Muscle of back (tissue), 11 donors: ENCODE measurements around the gene FGD2. TPM values are rescaled to one million over a fixed set of nuclear protein-coding genes. Genes with fewer than 3 reads are reported as not detected.

Source experiments
- DNase-seq, 3 donors: peaks; one replicate each; pipeline versions ENCODE4 v3.0.0 to v3.0.0-alpha.2; 2013
- polyA plus RNA-seq, 10 donors: library from polyadenylated mRNA; unstranded; fragments of 120-200 nt; gene quantifications; one replicate each; pipeline ENCODE4 v1.2.1, GENCODE V29; 2013; ENCODE audit not compliant: insufficient read length in 10 of 10

FGD2 gene
- polyA plus RNA-seq, 10 donors, result 2.0 to 6.3 (median 3.4) TPM

DNA sequence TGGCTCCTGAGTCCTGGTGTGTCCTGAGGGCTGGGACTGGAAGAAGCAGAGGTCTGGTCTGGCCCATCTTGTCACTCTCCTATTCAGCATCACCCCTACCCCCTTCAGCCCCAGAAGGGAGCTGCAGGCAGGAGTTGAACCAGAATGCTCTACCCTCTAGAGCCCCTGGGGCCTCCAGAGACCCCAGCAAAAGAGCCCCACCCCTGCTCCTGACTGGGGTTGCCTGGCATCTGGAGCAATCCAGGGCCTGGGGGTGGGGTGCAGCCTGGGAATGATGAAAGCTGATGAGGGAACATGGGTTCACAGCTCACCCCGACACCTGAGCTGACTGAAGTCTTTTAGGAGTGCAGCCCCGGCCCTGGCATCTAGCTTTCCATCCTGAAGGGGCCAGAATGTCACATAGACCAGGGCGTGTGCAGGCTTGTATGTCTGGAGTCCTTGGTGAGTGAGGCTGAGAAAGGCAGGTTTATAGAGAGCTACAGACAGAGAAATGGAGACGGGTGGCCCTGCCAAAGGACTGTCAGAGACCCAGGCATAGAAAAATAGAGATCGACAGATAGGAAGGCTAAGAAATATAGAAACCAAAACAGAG is 12.2 kb downstream of the FGD2 start:
- DNase-seq, result no peak

DNA sequence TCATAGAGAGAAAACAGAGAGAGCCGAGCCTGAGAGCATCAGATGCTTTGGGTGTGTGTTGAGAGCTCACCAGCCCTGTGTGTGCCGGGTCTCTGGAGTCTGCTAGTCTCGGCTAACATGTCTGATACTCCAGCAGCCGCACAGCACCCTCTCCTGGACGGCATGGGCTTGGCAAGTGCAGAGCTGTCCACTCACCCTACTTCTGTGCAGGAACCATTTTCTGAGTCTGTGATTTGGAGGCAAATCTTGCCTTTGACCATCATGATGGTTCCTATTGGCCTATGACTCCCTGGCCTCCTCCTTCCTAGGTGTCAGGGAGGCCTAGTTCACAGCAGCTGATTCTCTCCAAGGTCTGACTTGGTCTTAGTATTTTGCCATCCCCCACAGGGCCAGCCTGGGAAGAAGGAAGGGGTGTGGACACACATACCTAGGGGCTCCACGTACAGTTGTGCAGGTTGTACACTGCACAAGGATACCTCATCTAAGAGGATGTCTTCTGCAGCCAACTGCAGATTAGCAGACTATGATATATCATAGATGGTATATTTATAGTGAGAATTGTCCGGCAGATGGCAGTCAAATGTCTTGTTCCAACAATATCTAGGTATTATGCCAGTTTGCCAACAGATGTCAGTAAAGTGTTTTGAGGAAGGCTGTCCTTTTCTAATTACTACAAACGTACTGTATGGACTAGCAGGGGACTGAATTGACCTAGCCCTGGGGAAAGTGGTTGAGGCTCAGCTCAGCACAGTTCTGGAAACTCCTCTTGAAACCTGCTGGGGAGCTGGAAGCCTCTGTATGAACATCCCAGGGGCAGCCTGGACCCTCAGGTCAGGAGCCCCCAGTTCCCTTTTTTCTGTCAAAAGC is 13.0 kb downstream of the FGD2 start:
- peak; percentile 80 to 94 (median 88) for DNase-seq

DNA sequence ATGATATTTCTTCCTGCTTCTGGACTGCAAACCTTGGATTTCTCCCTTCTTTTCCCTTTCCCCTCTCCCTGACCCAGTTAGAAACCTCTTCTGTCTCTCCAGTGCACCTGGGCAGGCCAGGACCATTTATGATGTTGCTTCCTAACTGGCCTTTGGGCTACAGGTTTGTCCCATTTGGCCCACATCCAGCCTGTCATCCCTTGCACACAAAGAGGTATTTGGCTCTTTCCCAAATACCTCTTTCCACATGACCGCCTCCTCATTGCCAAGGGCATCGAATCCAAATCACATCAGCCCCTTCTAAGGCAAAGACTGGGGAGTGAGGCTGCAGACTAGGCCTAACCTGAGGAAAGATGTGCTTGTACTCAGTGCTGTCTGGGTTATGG is 13.6 kb downstream of the FGD2 start:
- DNase-seq, result no peak

DNA sequence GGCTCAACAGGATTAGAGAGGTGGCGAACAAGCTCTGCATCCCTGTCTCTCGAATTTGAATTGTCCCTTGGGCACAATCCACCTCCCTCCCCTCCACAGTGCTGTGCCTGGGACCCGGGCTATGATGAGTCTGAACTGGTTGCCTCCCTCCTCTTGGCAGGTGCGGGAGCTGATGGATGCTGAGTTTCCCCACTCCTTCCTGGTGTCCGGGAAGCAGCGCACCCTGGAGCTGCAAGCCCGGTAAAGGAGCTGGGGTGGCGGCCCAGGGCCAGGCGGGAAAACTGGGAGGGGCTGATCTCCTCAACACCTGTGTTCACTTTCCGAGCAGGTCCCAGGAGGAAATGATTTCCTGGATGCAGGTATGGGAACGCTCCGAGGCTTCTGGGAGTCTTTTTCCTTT is 14.9 kb downstream of the FGD2 start:
- DNase-seq, result no peak

DNA sequence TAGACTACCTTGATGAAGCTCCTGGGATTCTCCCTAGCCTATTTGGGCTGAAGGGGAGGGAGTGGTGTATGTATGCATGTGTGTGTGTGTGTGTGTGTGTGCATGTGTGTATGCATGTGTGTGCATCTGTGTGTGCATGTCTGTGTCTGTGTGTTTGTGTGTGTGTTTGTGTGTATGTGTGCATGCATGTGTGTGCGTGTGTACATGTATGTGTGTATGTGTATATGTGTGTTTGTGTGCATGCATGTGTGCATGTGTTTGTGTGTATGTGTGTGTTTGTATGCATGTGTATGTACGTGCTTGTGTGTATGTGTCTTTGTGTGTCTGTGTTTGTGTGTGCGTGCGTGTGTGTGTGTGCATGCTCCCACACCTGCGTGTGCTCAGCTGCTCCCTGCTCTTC is 15.4 kb downstream of the FGD2 start:
- no peak for DNase-seq

DNA sequence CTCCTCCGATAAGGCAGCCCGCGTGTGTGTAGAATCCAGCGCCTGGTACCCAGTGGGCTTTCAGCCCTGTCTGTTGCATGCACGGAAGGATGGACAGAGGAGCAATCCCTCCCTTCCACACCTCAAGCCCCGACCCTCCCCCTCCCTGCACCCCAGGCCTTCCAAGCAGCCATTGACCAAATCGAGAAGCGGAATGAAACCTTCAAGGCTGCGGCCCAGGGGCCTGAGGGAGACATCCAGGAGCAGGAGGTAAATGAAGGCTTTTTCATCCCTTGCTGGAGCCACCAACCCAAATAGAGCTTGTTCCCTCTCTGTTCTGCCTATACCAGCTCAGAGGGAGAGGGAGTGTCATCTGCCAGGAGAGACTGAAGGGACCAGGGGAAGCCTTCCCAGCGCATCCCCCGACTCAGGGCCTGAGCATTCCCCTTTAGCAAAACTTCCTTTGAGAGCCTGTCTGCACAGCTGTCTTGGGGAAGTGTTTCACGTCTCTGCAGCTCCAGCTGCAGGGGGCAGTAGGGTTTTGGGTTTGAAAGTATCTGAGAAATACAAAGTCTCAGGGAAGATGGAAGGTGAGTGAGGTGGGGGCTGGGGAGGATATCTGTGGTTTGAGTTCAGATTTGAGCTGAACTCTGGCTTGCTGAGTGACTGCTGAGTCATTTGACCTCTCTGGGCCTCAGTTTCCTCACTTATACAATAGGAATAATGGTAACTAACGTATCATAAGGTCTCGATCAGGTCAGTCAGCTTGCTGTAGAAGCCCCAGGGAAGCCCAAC is 16.1 kb downstream of the FGD2 start:
- DNase-seq, result peak in 2 of 3 donors; percentile 40 to 62

DNA sequence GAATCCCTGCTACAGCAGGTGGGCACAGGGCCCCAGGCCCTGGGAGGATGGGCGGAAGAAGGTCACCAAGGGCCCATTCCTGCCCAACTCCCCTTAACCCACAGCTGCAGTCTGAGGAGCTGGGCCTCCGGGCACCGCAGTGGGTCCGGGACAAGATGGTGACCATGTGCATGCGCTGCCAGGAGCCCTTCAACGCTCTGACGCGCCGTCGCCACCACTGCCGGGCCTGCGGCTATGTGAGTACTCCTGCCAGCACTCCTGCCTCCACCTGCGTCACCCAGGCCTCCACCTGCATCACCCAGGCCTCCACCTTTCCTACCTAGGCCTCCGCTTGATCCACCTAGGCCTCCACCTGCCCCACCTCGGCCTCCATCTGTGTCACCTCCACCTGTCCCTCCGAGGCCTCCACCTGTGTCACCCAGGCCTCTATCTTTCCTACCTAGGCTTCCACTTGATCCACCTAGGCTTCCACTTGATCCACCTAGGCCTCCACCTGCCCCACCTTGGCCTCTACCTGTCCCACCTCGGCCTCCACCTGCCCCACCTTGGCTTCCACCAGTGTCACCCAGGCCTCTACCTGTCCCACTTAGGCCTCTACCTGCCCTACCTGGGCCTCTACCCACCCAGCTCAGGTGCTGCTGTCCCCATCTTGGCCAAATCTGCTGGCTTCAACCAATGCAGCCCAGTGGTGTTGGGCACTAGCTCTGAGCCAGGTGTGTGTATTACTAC is 16.8 kb downstream of the FGD2 start:
- no peak for DNase-seq

DNA sequence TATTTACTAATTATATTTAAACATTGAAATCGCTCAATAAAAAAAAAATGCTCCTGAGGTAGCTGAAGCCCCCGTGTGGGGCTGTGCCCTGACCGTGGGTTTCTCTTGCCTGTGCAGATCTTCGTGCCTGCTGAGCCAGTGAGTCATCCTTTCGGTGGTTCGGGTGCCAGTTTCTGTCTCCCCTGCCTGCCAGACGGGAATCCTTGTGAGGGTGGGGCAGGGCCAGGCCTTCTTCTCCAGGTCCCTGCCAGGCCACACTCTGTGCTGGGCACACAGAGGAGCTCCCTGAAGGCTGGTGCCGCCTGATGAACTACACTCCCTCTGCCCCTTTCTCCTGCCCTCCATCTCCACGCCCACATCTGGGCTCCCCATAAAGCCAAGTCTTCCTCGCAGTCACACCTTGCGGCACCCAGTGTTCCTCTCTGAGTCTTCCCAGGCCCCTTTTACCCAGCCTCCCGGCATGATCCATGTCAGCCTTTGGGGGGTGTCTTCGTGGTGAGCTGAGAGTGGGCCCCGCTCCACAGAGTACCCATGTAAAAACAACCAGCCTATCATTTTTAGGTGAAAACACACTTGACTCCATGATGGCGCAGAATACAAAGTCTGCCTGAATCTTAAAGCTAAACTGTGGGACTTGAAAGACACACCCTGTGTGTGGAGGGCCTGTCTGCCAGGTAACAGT is 19.3 kb downstream of the FGD2 start:
- DNase-seq, result no peak

DNA sequence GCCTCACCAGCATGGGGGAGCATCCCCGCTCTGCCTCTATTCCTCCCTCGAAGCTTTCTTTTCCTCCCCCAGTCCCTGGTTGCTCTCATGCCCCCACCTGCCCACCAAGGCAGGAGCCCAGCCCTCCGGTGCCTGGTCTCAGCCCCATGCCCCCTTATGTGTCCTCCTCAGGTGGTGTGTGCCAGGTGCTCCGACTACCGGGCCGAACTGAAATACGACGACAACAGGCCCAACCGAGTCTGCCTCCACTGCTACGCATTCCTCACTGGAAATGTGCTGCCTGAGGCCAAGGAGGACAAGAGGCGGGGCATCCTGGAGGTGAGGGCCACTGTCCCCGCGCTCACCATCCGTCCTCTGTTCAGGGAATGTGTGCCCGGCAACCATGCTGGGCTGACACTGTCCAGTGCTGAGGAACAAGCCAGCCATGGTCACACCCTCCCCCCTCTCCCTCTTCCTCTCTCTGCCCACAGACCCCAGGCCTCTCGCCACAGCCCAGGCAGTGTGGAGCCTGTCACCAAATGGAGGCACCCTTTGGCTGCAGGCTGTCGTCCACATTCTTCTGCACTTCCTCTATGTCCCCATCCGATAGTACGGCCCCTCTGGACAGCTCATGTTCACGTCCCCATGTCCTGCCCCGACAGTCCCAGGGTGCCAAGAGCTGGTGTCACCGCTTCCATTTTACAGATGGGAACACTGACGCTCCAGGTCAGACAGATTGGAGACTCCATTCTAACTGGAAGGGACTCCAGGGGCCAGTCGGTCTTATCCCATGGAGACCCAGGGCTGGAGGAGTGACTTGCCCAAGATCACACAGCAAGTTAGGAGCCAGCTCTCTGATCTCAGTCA is 20.4 kb downstream of the FGD2 start:
- DNase-seq, result no peak

DNA sequence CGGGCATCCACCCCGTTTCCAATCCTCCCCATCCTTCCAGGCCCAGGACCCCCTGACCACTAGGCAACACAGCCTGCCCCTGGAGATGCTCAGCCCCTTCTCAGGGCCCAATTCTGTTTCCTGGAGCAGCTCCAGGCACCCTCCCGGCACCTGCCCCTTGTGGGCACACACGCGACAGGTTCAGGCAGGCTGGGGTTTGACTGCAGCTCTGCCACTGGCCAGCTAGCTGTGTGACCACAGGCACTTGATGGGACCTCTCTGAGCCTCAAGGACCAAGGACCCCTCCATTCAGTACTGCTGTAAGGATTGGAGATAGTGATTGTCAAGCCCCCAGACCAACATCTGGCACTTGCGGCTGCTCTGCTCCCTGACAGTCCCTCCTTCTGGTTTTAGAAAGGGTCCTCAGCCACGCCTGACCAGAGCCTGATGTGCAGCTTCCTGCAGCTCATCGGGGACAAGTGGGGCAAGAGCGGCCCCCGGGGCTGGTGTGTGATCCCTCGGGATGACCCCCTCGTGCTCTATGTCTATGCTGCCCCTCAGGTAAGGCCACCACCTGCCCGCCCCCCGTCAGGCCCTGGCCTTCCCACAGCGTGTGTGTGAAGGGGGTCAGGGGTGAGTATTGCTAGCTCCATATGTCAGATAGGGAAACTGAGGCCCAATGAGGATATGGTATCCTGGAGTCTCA is 21.7 kb downstream of the FGD2 start:
- no peak for DNase-seq

DNA sequence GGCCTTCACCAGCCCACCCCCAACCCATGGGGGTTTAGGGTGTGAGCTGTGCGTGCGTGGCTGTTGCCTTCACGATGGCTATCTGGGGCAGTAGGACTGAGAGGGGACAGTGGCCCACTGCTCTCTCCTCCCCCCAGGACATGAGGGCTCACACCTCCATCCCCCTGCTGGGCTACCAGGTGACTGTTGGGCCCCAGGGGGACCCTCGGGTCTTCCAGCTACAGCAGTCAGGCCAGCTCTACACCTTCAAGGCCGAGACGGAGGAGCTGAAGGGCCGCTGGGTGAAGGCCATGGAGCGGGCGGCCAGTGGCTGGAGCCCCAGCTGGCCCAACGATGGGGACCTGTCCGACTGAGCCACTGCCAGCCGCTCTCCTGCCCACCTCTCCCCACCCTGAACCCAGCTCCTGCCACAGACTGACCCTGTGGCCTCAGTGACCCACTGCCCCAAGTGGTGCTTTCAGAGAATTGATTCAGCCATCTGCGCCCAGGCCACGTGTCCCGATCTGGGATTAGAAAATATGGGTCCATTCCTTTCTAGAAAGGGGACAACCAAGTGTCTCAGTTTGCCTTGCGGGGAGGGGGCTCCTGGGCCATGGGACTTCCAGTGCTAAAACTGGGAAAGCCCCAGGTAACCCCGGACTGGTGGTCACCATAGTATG is 22.5 kb downstream of the FGD2 start:
- DNase-seq, result no peak

DNA sequence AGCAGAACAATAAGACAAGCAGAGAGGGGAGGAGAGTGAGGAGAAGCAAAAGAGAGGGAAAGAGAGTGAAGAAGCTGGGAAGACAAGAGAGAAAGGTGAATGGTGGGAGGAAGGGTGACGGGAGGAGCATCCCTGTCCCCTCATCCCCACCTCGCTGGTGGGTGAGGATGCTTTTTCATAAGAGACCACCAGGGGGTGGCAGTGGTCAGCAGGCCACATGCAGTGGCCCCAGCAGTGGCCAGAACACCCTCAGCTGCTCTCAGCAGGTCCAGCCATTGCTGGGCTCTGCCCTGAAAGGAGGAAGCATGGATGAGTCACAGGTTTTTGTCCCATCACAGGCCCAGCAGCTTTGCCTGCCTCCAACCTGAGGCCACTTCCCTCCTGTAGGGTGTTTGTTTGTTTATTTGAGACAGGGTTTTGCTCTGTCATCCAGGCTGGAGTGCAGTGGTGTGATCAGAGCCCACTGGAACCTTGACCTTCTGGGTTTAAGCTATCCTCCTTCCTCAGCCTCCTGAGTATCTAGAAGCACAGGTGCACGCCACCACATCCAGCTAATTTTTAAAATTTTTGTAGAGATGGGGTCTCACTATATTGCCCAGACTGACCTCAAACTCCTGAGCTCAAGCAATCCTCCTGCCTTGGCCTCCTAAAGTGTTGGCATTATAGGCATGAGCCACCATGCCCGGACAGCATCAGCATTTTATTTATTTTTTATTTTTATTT is 24.0 kb downstream of the FGD2 start:
- peak; percentile 56 to 77 (median 71) for DNase-seq

DNA sequence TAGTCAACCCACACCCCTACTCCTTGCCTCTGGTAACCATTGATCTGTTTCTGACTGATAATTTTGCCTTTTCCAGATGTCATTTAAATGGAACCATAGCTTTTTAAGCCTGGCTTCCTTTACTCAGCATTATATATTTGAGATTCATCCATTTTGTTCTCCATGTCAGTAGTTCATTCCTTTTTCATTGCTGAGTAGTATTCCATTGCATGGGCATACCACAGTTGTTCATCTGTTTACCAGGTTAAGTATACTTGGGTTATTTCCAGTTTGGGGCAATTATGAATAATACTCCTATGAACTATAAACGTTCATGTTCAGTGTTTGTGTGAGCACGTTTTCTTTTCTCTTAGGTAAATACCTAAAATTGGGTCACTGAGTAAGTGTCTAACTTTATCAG is 25.1 kb downstream of the FGD2 start:
- DNase-seq, result no peak

DNA sequence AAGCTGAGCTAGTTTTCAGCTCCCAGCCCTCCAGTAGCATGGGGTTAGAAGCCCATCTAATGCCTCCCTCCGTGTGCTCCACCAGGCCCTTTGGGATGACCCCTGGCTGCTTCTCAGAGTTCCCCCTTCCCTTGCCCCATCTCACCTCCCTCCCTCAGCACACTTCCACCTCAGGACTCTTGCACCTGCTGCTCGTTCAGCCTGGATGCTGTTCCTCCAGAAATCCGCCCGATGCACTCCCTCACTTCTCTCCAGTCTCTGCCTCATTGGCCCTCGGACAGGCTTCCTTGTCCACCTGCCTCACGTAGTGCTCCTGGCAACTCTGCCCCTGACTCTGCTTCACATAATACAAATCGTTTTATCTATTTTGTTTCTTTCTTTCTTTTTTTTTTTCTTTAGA is 26.8 kb downstream of the FGD2 start:
- DNase-seq, result no peak

DNA sequence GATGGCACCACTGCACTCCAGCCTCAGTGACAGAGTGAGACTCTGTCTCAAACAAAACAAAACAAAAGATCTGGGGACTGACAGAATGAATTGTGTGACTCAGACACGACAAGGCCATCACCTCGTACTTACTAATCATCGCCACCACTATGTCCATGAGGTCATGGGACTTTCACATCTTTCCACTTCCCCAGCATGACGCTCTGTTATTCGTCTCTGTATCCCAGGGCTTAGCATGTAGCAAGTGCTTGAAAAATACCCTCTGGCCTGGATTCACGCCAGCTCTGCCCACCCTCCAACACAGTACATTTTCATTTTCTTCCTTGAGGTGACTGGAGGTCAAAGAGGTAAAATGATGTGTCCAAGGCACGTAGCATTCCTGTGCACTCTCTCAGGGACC is 27.8 kb downstream of the FGD2 start:
- no peak for DNase-seq

DNA sequence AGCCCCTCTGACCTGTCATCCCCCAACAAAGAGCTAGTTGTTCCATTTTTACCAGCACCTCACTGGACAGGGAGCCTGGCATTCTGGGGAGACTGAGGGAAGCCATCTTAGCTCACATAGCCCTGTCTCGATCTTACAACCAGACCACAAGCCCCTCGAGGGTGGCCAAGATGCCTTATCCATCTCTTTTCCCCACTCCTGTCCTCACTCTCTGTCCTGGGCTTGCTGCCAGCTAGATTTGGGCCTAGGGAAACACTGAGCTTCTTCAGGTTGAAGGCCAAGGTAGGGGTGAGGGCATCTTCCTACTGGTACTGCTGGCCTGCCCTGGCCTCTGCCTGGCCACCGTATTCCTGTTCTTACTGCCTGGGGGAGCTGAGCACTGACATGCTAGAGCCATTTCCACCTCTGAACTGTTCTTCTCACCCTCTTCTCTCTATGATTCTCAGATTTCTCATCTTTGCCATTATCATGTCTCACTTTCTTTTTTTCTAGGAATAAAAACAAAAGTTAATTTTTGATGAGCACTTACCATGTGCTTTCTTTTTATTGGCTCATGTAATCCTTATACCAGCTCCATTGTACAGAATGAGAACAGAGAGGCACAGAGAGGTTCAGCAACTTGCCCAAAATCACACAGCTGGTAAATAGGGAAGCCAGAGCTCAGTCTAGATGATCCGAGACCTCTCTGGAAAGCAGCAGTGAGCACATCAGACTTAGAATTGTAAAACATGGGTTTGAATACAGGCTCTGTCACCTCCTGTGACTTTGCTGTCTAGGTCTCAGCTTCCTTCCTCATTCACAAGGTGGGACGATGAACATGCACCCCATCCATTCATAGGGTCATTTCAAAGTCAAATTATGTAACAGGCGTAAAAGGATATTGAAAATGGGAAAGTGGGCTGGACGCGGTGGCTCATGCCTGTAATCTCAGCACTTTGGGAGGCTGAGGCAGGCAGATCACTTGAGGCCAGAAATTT is 28.7 kb downstream of the FGD2 start:
- no peak for DNase-seq

DNA sequence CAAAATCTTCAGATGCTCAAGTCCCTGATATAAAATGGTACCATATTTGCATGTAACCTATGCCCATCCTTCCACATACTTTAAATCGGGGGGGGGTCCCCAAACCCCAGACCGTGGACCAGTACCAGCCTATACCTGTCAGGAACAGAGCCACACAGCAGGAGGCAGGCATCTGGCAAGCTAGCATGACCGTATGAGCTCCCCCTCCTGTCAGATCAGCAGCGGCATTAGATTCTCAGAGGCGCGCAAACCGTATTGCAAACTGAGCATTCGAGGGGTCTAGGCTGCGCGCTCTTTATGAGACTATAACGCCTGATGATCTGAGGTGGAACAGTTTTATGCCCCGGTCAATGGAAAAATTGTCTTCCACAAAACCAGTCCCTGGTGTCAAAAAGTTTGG is 30.7 kb downstream of the FGD2 start:
- DNase-seq, result no peak
